Measurements from ENCODE around the gene HEXD. TPM values are rescaled to one million over a fixed set of nuclear protein-coding genes. Genes with fewer than 3 reads are reported as not detected.

The HEXD gene
- total RNA-seq, 6 donors from 2014 or later = 33.7 to 250 (median 43.4) TPM

DNA sequence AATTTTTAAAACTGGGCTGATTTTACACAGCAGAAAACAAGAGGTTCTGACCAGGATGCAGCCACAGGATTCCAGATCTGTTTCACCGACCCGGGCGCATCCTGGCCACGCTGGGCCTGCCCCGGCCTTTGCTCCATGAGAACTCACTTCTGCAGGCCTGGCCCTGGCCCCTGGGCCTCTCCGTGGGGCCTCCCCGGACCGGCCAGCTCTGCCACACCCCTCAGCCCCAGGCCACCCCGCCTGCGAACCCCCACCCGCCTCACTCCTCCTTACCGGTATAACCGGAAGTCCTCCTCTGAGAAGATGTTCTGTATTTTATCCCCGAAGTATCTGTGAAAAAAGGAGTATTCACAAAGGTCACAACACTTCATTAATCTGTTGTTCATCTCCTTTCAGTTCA, 13.1 kb upstream of the HEXD start:
- WGBS, 2 donors = 92 to 94% methylated on average over 9 to 14 of the region's 14 CpGs
- no peak for TF ChIP-seq CTCF (IDR thresholded peaks at IDR 0.05)
- TF ChIP-seq POLR2A (IDR thresholded peaks at IDR 0.05) = no peak
- TF ChIP-seq POLR2AphosphoS5 (IDR thresholded peaks at IDR 0.05) = no peak
- no peak for TF ChIP-seq EP300 (IDR thresholded peaks at IDR 0.05)
- Histone ChIP-seq H3K4me3 (no peak overlapping the region), H3K27me3 (no peaks in the 10 kb centered on the region), H3K9me3 (no peaks in the 10 kb centered on the region), H3K36me3 (peaks cover 0 to 54% (median 33%) of the 10 kb centered on the region in 4 donors), H3K4me1 (peaks cover 0 to 6% (median 3%) of the 10 kb centered on the region in 4 donors), H3K27ac (no peak overlapping the region)
- ATAC-seq (ENCODE audit: low FRiP score in 2 of 2) (no peak), DNase-seq (peak in 1 of 2 donors; percentile 72)

DNA sequence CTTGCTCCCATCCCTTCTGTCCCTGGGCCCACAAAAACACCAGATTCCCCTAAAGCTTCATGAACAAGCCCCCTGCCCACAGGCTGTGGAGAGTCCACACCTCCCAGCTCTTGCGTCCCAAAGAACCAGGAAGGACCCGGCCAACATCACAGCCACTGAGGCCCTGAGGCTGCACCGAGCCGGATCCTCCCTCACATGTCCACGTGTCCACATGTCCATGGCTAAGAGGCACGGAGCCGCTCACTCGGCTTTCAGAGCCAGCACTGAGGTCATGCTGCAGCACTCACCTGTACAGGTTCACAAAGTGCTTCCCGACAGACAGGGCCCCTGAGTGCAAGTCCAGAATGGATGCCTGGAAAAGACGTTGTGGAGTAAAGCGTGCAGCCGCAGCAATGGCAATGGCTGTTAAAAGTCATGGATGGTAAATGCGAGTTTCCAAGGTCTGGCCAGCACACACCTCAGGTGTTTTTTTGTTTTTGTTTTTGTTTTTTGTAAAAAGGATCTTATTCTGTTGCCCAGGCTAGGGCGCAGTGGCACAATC, 11.9 kb upstream of the HEXD start:
- no peak for TF ChIP-seq EP300 (IDR thresholded peaks at IDR 0.05)
- no peak for TF ChIP-seq POLR2AphosphoS5 (IDR thresholded peaks at IDR 0.05)
- TF ChIP-seq CTCF (IDR thresholded peaks at IDR 0.05) = no peak
- TF ChIP-seq POLR2A (IDR thresholded peaks at IDR 0.05) = no peak
- ATAC-seq (ENCODE audit: low FRiP score in 2 of 2) (no peak), DNase-seq (no peak)
- H3K27ac ChIP-seq = no peak overlapping the region
- 85 to 93% methylated on average over 9 to 14 of the region's 14 CpGs for WGBS, 2 donors
- no peak overlapping the region for H3K4me3 ChIP-seq
- H3K4me1 ChIP-seq = peaks cover 0 to 3% (median 0%) of the 10 kb centered on the region in 4 donors
- peaks cover 0 to 54% (median 32%) of the 10 kb centered on the region in 4 donors for H3K36me3 ChIP-seq
- no peaks in the 10 kb centered on the region for H3K27me3 ChIP-seq
- H3K9me3 ChIP-seq = no peaks in the 10 kb centered on the region

DNA sequence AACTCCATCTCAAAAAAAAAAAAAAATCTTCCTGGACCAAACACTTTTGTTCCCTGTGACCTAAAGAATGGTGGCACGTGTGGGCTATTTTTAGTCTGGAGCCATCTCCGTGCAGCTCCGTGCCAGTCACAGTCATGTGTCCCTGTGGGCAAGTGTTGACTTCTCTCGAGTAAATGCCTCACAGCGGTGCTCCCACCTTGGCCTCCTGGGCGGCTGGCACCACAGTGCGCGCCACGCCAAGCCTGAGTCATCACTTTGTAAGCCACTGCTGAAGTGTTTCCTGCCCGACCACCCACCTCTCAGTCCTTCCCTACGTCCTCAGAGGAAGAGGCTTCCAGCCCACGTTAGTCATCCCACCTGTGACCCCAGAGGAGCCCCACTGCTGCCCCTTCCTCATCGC, 10.9 kb upstream of the HEXD start:
- no peaks in the 10 kb centered on the region for H3K27me3 ChIP-seq
- H3K27ac ChIP-seq = no peak overlapping the region
- TF ChIP-seq POLR2AphosphoS5 (IDR thresholded peaks at IDR 0.05) (no peak), POLR2A (IDR thresholded peaks at IDR 0.05) (no peak), CTCF (IDR thresholded peaks at IDR 0.05) (no peak)
- no peak overlapping the region for H3K4me3 ChIP-seq
- H3K4me1 ChIP-seq = no peaks in the 10 kb centered on the region
- peaks cover 0 to 53% (median 30%) of the 10 kb centered on the region in 4 donors for H3K36me3 ChIP-seq
- peak; percentile 34 to 68 for DNase-seq
- no peaks in the 10 kb centered on the region for H3K9me3 ChIP-seq
- no peak for ATAC-seq (ENCODE audit: low FRiP score in 2 of 2)
- 74 to 84% methylated on average over 13 of the region's 13 CpGs for WGBS, 2 donors

DNA sequence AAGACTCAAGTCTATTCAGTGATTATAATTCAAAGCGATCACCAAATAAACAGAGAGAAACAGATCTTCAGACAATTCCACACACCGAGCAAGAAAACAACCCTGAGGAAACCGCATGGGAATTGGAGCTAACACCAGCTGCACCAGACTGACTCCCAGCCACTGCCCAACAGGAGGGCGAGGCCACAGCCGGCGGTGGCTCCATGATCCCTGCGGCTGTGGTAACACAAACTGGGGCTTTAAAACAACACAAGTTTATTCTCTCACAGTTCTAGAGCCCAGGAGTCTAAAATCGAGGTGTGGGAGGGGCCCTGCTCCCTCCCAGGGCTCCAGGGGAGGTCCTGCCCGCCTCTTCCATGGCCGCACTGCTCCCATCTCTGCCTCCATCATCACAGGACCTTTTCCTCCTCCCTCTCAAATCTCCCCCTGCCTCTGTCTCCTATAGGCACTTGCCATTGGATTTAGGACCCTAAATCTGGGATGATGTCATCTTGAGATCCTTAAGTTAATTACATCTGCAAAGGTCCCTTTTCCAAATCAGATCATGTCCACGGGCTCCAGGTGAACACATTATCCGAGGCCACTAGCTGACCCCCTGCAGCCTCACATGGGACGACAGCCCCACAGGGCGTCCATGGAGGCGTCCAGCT, 9.7 kb upstream of the HEXD start:
- Histone ChIP-seq H3K36me3 (peaks cover 0 to 46% (median 21%) of the 10 kb centered on the region in 4 donors), H3K27ac (no peak overlapping the region), H3K4me1 (no peaks in the 10 kb centered on the region), H3K9me3 (no peaks in the 10 kb centered on the region), H3K4me3 (no peak overlapping the region), H3K27me3 (no peaks in the 10 kb centered on the region)
- no peak for ATAC-seq (ENCODE audit: low FRiP score in 2 of 2)
- no peak for DNase-seq
- no peak for TF ChIP-seq POLR2AphosphoS5 (IDR thresholded peaks at IDR 0.05)
- TF ChIP-seq CTCF (IDR thresholded peaks at IDR 0.05) = no peak
- no peak for TF ChIP-seq EP300 (IDR thresholded peaks at IDR 0.05)
- TF ChIP-seq POLR2A (IDR thresholded peaks at IDR 0.05) = no peak
- WGBS, 2 donors = 89 to 93% methylated on average over 15 of the region's 15 CpGs

- no peaks in the 10 kb centered on the region for H3K9me3 ChIP-seq
- TF ChIP-seq EP300 (IDR thresholded peaks at IDR 0.05) = no peak
- no peak for TF ChIP-seq POLR2A (IDR thresholded peaks at IDR 0.05)
- no peak for TF ChIP-seq POLR2AphosphoS5 (IDR thresholded peaks at IDR 0.05)
- no peak for TF ChIP-seq CTCF (IDR thresholded peaks at IDR 0.05)
- WGBS, 2 donors = 90 to 91% methylated on average over 13 to 18 of the region's 21 CpGs
- H3K4me1 ChIP-seq = no peaks in the 10 kb centered on the region
- no peak overlapping the region for H3K27ac ChIP-seq
- H3K36me3 ChIP-seq = peaks cover 0 to 42% (median 16%) of the 10 kb centered on the region in 4 donors
- no peaks in the 10 kb centered on the region for H3K27me3 ChIP-seq
- DNase-seq (peak in 1 of 2 donors; percentile 66), ATAC-seq (ENCODE audit: low FRiP score in 2 of 2) (no peak)
- H3K4me3 ChIP-seq = no peak overlapping the region
Observed at GRCh38 chr17:82408938-82409318, 9.2 kb upstream of the HEXD start.

All from upper lobe of left lung (tissue), 6 donors.